HG03565 (cell line): ENCODE data around the gene SFMBT2.
"Not testable (repeated sequence)": the region's sequence is repeated elsewhere in the genome, so short reads cannot be mapped to it uniquely, and the experiment has no call there.

Experiments
- ATAC-seq: cut with Tn5 transposase; IDR thresholded peaks from one replicate; pipeline ENCODE4 v1.9.1; 2021; ENCODE audit warnings: mild to moderate bottlenecking, moderate library complexity; ENCODE audit not compliant: unreplicated experiment

SFMBT2 gene

GRCh38 chr10:7239312-7239985, 171.4 kb downstream of the SFMBT2 start:
- ATAC-seq: peak; percentile 81

DNA sequence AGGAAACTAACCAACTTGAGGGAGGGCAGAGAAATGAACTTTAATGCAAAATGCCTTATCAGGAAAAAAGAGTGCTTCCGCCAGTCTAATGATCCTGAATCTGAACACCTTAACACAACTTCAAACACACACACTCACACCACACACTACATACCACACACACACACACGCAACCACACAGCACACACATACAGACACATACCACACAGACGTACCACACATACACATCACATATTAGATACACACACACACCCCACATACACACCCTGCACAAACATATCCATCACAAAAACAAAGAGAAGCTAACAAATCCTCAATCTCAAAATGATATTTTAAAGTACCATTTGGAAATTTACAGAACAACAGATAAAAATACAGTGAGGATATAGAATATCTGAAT, 175.5 kb downstream of the SFMBT2 start:
- ATAC-seq: no peak

GRCh38 chr10:7234109-7234508, 176.7 kb downstream of the SFMBT2 start:
- ATAC-seq: no peak

GRCh38 chr10:7233259-7233991, 177.4 kb downstream of the SFMBT2 start:
- no peak for ATAC-seq

GRCh38 chr10:7231509-7232414, 179.1 kb downstream of the SFMBT2 start:
- ATAC-seq: no peak

- no peak for ATAC-seq
These were observed 179.9 kb downstream of the SFMBT2 start for GRCh38 chr10:7230951-7231350.

DNA sequence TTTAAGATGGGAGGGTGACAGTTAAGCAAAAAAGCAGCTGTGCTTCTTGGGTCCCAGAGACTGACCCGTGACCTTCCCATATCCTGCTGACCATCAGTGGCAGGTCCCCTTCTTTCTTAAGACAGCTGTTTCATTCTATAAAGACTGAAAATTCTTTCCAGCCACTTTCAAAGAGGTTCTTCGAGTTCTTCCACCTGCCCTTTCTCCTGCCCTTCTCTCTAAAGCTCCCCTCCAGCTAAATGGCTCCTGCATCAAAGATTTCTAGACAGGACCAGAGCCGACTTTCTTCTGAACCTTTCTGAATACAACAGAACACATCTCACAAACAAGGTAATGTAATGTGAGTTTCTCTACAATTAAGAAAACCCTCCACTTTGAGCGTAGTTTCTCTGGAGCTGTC, 180.8 kb downstream of the SFMBT2 start:
- ATAC-seq: no peak

- ATAC-seq: no peak
These were observed 185.7 kb downstream of the SFMBT2 start for GRCh38 chr10:7225133-7225532.

GRCh38 chr10:7218968-7219367, 191.9 kb downstream of the SFMBT2 start:
- ATAC-seq: no peak

- not testable (repeated sequence) for ATAC-seq
These were observed 198.1 kb downstream of the SFMBT2 start for GRCh38 chr10:7212696-7213095.

- no peak for ATAC-seq
These were observed 198.8 kb downstream of the SFMBT2 start for GRCh38 chr10:7211857-7212577.

- no peak for ATAC-seq
These were observed 200.3 kb downstream of the SFMBT2 start for GRCh38 chr10:7210516-7210915.

- no peak for ATAC-seq
These were observed 201.4 kb downstream of the SFMBT2 start for GRCh38 chr10:7209458-7209857.

DNA sequence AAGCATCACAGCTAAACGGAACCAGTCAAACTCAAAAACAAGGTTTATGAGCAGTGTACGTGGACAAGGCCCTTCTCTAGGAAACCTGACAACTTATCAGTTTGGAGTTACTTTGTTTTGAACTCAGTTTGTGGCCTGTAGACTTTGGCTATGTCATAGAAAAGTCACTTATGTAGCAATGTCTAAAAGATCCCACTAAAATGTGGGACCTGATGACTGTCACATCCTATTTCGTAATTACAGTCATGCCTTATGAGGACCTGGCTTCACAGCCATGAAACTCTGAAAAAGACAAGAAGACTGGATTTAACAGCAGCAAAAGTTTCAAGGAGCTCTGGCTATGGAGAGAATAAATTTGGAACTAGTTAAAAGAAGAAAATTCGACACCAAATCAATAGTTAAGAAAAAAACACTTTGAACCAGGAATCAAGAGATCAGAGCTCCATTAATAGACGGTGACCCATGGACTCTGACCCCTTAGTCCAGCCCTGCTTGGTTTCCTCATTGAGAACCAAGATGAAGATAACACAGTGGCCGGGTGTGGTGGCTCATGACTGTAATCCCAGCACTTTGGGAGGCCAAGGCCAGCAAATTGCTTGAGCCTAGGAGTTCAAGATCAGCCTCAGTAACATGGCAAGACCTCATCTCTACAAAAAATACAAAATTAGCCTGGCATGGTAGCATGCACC, 204.3 kb downstream of the SFMBT2 start:
- no peak for ATAC-seq

DNA sequence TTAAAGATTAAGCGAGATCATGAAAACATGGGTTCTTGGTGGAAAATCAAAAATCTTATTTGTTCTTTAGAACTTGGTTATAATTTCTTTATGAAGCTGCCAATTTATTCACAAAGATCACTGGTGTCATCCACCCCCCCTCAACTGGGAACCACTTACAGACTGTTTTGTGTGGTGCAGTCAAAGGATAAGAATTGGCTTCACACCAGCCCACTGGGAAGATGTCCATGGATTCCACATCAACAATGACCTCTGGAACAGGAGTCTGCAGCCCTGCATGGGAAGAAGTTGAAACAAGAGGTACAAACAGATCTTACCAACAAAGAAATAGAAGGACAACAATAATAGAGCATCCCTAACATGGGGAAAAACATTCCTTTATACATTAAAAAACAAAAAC, 205.2 kb downstream of the SFMBT2 start:
- no peak for ATAC-seq

DNA sequence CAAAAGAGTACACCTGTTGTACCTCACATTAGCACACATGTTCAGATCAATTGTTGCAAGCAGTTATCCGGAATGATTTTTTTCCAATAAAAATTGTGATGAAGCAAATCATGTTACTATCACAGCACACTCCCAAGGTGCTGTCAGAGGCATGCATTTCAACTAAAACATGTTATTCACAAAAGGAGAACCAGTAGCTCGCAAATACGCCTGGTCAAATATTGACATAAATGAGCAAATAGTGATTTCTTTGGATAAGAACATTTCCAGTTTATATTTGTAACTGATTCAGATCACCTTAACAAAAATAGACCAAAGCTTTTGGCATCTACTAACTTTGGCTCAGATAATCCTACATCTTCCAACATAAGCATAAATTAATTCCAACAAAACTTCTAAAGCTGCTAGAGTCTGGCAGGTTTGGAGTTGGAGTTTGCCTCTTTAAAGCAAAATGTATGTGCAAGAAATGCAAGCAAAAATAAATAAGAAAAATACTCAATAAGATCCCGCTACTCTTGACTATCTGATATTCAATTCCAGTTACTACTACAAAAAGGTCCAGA, 208.0 kb downstream of the SFMBT2 start:
- ATAC-seq: no peak

- ATAC-seq: no peak
These were observed 211.6 kb downstream of the SFMBT2 start for GRCh38 chr10:7199152-7199760.

DNA sequence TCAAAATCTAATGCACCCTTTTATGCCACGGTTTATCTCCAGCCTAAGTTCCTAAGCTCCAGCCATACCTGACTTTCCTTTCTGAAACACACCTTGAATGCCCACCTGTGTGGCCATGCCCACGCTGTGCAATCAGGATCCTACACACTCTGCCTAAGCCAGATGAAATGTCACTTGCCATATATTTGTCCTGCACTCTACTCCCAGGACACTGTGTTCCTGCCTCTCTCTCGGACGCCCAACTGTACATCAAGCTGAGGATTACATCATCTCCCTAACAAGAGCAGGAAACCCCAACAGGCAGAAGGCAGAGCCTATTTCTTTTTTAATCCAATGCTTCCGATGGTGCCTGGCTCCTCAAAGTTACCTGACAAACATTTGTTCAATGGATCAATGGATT, 214.6 kb downstream of the SFMBT2 start:
- no peak for ATAC-seq

DNA sequence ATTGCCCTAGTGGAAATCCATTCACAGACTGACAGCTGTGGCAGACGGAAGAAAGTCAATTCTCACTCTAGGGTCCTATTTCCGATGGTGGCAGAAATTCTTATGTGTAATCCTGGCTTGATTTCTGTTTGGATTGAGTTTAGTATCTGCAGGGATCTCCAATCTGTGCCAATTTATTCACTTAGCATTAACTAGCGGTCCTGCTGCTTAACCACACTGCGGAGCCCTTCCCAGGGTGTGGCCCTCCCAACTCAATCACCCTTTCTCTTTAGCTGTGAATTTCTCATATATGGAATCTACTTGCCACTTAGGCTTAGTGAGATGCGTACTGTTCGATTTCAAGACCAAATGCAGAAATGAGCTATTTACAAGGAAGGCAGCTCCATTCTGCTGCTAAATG, 215.7 kb downstream of the SFMBT2 start:
- no peak for ATAC-seq

DNA sequence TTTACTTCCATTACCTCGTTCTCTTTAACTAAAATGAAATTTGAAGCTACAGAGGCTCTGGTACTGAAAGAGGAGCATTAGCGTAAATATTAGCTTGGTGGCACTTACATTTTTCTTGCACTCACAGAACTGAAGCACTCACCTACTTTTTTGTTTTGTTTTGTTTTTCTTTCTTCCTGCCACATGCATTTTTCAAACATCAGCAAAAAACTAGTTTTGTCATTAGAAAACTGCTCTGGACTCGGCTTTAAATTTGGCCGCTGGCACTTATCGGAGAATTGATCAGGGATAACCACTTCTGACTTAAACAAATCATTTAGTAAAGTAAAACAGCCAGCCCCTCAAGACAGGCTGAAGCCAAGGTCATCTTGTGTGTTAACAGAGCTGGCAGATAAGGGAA, 216.3 kb downstream of the SFMBT2 start:
- ATAC-seq: no peak
